ENCODE measurements around the gene ZNF485.

- TF ChIP-seq POLR2A (IDR thresholded peaks at IDR 0.05) (no peak), CTCF (IDR thresholded peaks at IDR 0.05) (no peak)
Measured at GRCh38 chr10:43585046-43585445, 21.2 kb upstream of the ZNF485 start.

All from prostate gland (tissue), 2 donors.